GM23338 (cell line): Measurements from ENCODE around the gene STOM. TPM values are rescaled to one million over a fixed set of nuclear protein-coding genes. Genes with fewer than 3 reads are reported as not detected.

Experiments
- ATAC-seq: fragments of 200-7000 bp; cut with Tn5 transposase; 3 replicates; pipeline ENCODE4 v1.9.1; 2020
- DNase-seq: peaks from one replicate; pipeline ENCODE4 v3.0.0-alpha.2; 2015; ENCODE audit warnings: low spot score
- H2AFZ ChIP-seq: fragments of 200-600 bp; sonication (generic); 2 replicates; pipeline ENCODE4 v1.8.0; 2016; ENCODE audit warnings: antibody characterized with exemption, mild to moderate bottlenecking, moderate library complexity
- H3F3A ChIP-seq: fragments of 200-600 bp; sonication (generic); replicated peaks from 2 replicates; pipeline ENCODE4 v1.8.0; 2017; ENCODE audit warnings: antibody characterized with exemption, mixed run types, low read depth
- H3K27ac ChIP-seq: fragments of 200-600 bp; sonication (generic); 2 replicates; pipeline ENCODE4 v1.6.1; 2016; ENCODE audit warnings: low read depth
- H3K27me3 ChIP-seq: fragments of 200-600 bp; sonication (generic); 2 replicates; pipeline ENCODE4 v1.8.0; 2016; ENCODE audit warnings: mild to moderate bottlenecking, mixed run types, moderate library complexity; ENCODE audit not compliant: insufficient read depth
- H3K36me3 ChIP-seq: fragments of 200-600 bp; sonication (generic); 2 replicates; pipeline ENCODE4 v1.8.0; 2016; ENCODE audit warnings: mild to moderate bottlenecking; ENCODE audit not compliant: insufficient read depth
- H3K4me1 ChIP-seq: fragments of 200-600 bp; sonication (generic); 2 replicates; pipeline ENCODE4 v1.8.0; 2016; ENCODE audit warnings: mild to moderate bottlenecking, moderate library complexity; ENCODE audit not compliant: insufficient read depth
- H3K4me2 ChIP-seq: fragments of 200-600 bp; sonication (generic); 2 replicates; pipeline ENCODE4 v1.7.1; 2017; ENCODE audit warnings: mixed run types
- H3K4me3 ChIP-seq: fragments of 200-600 bp; sonication (generic); 2 replicates; pipeline ENCODE4 v1.6.1; 2016; ENCODE audit warnings: mixed run types
- H3K79me2 ChIP-seq: fragments of 200-600 bp; sonication (generic); replicated peaks from 2 replicates; pipeline ENCODE4 v1.8.0; 2017; ENCODE audit warnings: mild to moderate bottlenecking; ENCODE audit not compliant: insufficient read depth
- H3K9me2 ChIP-seq: fragments of 200-600 bp; sonication (generic); 2 replicates; pipeline ENCODE4 v1.8.0; 2017; ENCODE audit not compliant: insufficient read depth
- H4K20me1 ChIP-seq: fragments of 200-600 bp; sonication (generic); replicated peaks from 2 replicates; pipeline ENCODE4 v1.8.0; 2017; ENCODE audit warnings: mild to moderate bottlenecking; ENCODE audit not compliant: insufficient read depth
- H3K27ac Mint-ChIP-seq: 2 replicates; pipeline ENCODE4 v1.8.0; 2020; ENCODE audit warnings: inconsistent platforms, mild to moderate bottlenecking, moderate library complexity, mixed read lengths
- H3K27me3 Mint-ChIP-seq: 3 replicates; pipeline ENCODE4 v1.8.0; 2022; ENCODE audit warnings: low read depth, mild to moderate bottlenecking, moderate library complexity, mixed read lengths, inconsistent platforms; ENCODE audit not compliant: insufficient read depth, poor library complexity
- H3K36me3 Mint-ChIP-seq: 3 replicates; pipeline ENCODE4 v1.8.0; 2021; ENCODE audit warnings: low read depth, mild to moderate bottlenecking, inconsistent platforms, moderate library complexity, mixed read lengths
- H3K4me1 Mint-ChIP-seq: 3 replicates; pipeline ENCODE4 v1.8.0; 2020; ENCODE audit warnings: mild to moderate bottlenecking, inconsistent platforms, mixed read lengths
- H3K4me3 Mint-ChIP-seq: 3 replicates; pipeline ENCODE4 v1.8.0; 2021; ENCODE audit warnings: moderate library complexity, mild to moderate bottlenecking, inconsistent platforms, mixed read lengths
- H3K9me3 Mint-ChIP-seq: 3 replicates; pipeline ENCODE4 v1.8.0; 2020; ENCODE audit warnings: moderate library complexity, mild to moderate bottlenecking, inconsistent platforms, mixed read lengths
- CREB1 ChIP-seq: fragments of 250-450 bp; sonication (Bioruptor Pico); IDR thresholded peaks from 2 replicates; pipeline ENCODE4 v1.5.0; 2020; ENCODE audit warnings: low read depth, mild to moderate bottlenecking, moderate library complexity
- EZH2phosphoT487 ChIP-seq: fragments of 200-600 bp; sonication (generic); IDR thresholded peaks from one replicate; pipeline ENCODE4 v1.8.1; 2018; ENCODE audit warnings: antibody characterized with exemption; ENCODE audit not compliant: unreplicated experiment
- POLR2AphosphoS5 ChIP-seq: IDR thresholded peaks from 2 replicates; pipeline ENCODE4 v1.6.1; 2016; ENCODE audit warnings: antibody characterized with exemption, low read depth
- ZNF114 ChIP-seq: fragments of 250-450 bp; sonication (Bioruptor Pico); IDR thresholded peaks from 2 replicates; pipeline ENCODE4 v1.5.0; 2020; ENCODE audit warnings: mild to moderate bottlenecking, moderate library complexity
- ZNF331 ChIP-seq: fragments of 250-450 bp; sonication (Bioruptor Pico); IDR thresholded peaks from 2 replicates; pipeline ENCODE4 v1.5.0; 2020; ENCODE audit warnings: low read depth, mild to moderate bottlenecking, moderate library complexity
- polyA plus RNA-seq: library from polyadenylated mRNA; unstranded; fragments of >200 nt; fragmentation: Nextera tagmentation; extraction: Ambion mirVana; gene quantifications from 2 replicates; pipeline ENCODE4 v1.2.1, GENCODE V29; 2016
- total RNA-seq: library from RNA; depleted of rRNA; stranded (reverse); fragments of >200 nt; shearing (Covaris generic); gene quantifications from 2 replicates; pipeline ENCODE4 v1.2.3, GENCODE V29; 2014
- TF ChIP-seq, protein P1 (sequence below): fragments of 250-450 bp; sonication (Bioruptor Pico); IDR thresholded peaks from 2 replicates; pipeline ENCODE4 v1.5.0; 2020; ENCODE audit warnings: mild to moderate bottlenecking, moderate library complexity
- TF ChIP-seq, protein P2 (sequence below), 2 experiments: fragments of 200-600 bp in 1 of 2; sonication (generic) in 1 of 2; conservative IDR thresholded peaks; 2 replicates each; pipeline versions ENCODE4 v1.5.1 to v1.6.1; 2016 to 2017; ENCODE audit warnings: antibody characterized with exemption in 2 of 2, low read depth in 2 of 2, mild to moderate bottlenecking in 2 of 2, moderate library complexity in 1 of 2

The STOM gene
- total and polyA plus RNA-seq, 2 experiments from 2014 or later: 29.4 to 51.1 TPM

DNA sequence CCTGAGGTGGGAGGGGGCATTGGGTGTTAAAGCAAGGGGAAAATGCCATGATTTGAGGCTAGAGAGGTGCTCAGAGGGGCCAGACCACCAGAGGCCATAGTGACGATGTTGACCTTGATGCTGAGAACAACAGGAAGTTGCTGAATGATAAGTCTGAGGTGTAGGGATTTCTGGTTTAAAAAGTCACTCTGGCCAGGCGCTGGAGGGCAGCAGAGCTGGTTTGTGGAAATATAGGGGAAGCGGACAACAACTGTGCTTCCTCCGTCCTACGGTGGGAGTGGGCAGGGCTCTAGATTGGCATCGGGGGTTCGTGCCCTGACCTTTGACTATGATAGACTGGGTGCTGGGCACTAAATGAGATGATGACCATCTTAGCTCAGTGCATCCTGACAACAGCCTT lies 44.7 kb downstream of the STOM start (continued):
- TF ChIP-seq, protein P1, sequence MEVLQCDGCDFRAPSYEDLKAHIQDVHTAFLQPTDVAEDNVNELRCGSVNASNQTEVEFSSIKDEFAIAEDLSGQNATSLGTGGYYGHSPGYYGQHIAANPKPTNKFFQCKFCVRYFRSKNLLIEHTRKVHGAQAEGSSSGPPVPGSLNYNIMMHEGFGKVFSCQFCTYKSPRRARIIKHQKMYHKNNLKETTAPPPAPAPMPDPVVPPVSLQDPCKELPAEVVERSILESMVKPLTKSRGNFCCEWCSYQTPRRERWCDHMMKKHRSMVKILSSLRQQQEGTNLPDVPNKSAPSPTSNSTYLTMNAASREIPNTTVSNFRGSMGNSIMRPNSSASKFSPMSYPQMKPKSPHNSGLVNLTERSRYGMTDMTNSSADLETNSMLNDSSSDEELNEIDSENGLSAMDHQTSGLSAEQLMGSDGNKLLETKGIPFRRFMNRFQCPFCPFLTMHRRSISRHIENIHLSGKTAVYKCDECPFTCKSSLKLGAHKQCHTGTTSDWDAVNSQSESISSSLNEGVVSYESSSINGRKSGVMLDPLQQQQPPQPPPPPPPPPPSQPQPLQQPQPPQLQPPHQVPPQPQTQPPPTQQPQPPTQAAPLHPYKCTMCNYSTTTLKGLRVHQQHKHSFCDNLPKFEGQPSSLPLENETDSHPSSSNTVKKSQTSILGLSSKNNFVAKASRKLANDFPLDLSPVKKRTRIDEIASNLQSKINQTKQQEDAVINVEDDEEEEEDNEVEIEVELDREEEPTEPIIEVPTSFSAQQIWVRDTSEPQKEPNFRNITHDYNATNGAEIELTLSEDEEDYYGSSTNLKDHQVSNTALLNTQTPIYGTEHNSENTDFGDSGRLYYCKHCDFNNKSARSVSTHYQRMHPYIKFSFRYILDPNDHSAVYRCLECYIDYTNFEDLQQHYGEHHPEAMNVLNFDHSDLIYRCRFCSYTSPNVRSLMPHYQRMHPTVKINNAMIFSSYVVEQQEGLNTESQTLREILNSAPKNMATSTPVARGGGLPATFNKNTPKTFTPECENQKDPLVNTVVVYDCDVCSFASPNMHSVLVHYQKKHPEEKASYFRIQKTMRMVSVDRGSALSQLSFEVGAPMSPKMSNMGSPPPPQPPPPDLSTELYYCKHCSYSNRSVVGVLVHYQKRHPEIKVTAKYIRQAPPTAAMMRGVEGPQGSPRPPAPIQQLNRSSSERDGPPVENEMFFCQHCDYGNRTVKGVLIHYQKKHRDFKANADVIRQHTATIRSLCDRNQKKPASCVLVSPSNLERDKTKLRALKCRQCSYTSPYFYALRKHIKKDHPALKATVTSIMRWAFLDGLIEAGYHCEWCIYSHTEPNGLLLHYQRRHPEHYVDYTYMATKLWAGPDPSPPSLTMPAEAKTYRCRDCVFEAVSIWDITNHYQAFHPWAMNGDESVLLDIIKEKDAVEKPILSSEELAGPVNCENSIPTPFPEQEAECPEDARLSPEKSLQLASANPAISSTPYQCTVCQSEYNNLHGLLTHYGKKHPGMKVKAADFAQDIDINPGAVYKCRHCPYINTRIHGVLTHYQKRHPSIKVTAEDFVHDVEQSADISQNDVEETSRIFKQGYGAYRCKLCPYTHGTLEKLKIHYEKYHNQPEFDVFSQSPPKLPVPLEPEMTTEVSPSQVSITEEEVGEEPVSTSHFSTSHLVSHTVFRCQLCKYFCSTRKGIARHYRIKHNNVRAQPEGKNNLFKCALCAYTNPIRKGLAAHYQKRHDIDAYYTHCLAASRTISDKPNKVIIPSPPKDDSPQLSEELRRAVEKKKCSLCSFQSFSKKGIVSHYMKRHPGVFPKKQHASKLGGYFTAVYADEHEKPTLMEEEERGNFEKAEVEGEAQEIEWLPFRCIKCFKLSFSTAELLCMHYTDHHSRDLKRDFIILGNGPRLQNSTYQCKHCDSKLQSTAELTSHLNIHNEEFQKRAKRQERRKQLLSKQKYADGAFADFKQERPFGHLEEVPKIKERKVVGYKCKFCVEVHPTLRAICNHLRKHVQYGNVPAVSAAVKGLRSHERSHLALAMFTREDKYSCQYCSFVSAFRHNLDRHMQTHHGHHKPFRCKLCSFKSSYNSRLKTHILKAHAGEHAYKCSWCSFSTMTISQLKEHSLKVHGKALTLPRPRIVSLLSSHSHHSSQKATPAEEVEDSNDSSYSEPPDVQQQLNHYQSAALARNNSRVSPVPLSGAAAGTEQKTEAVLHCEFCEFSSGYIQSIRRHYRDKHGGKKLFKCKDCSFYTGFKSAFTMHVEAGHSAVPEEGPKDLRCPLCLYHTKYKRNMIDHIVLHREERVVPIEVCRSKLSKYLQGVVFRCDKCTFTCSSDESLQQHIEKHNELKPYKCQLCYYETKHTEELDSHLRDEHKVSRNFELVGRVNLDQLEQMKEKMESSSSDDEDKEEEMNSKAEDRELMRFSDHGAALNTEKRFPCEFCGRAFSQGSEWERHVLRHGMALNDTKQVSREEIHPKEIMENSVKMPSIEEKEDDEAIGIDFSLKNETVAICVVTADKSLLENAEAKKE (CRISPR knock-in tag): no peak
- TF ChIP-seq EZH2phosphoT487 (no peak), ZNF331 (CRISPR knock-in tag) (no peak), CREB1 (CRISPR knock-in tag) (no peak)

DNA sequence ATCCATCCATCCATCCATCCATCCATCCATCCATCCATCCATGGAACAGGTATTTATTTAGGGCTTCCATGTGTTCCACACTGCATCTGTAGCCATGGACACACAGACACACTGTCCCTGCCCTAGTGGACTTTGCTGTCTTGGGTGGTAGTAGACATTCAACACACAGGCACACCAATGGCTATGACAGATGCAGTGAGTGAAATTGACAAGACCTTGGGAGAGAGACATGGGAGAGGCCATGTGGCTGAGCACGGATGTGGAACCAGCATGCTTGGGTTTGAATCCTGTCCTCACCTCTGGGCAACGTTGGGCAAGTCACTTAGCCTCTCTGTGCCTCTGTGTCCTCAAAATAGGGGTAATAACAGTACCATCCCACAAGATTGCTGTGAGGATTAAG lies 45.3 kb downstream of the STOM start:
- H3K36me3 ChIP-seq: no peaks in the 10 kb centered on the region
- ATAC-seq (no peak), DNase-seq (no peak)
- no peak overlapping the region for H3K27ac ChIP-seq
- peaks cover 6% of the 10 kb centered on the region for H3K27me3 Mint-ChIP-seq
- H3K4me1 ChIP-seq: no peaks in the 10 kb centered on the region
- H3K27me3 ChIP-seq: no peaks in the 10 kb centered on the region
- H3K36me3 Mint-ChIP-seq: peaks cover 42% of the 10 kb centered on the region
- no peaks in the 10 kb centered on the region for H3K79me2 ChIP-seq
- H3F3A ChIP-seq: no peaks in the 10 kb centered on the region
- no peak overlapping the region for H3K4me3 Mint-ChIP-seq
- H3K4me2 ChIP-seq: no peak overlapping the region
- H2AFZ ChIP-seq: no peak overlapping the region
- H3K4me3 ChIP-seq: no peak overlapping the region
- no peaks in the 10 kb centered on the region for H4K20me1 ChIP-seq
- H3K4me1 Mint-ChIP-seq: no peaks in the 10 kb centered on the region
- H3K9me3 Mint-ChIP-seq: no peaks in the 10 kb centered on the region; the same call in 2 of the 3 replicates
- no peaks in the 10 kb centered on the region for H3K9me2 ChIP-seq
- H3K27ac Mint-ChIP-seq: no peak overlapping the region
- TF ChIP-seq POLR2AphosphoS5 (no peak), EZH2phosphoT487 (no peak), CREB1 (CRISPR knock-in tag) (no peak), ZNF331 (CRISPR knock-in tag) (no peak), ZNF114 (CRISPR knock-in tag) (no peak)
- TF ChIP-seq, protein P1 (CRISPR knock-in tag): no peak
- TF ChIP-seq, protein P2, sequence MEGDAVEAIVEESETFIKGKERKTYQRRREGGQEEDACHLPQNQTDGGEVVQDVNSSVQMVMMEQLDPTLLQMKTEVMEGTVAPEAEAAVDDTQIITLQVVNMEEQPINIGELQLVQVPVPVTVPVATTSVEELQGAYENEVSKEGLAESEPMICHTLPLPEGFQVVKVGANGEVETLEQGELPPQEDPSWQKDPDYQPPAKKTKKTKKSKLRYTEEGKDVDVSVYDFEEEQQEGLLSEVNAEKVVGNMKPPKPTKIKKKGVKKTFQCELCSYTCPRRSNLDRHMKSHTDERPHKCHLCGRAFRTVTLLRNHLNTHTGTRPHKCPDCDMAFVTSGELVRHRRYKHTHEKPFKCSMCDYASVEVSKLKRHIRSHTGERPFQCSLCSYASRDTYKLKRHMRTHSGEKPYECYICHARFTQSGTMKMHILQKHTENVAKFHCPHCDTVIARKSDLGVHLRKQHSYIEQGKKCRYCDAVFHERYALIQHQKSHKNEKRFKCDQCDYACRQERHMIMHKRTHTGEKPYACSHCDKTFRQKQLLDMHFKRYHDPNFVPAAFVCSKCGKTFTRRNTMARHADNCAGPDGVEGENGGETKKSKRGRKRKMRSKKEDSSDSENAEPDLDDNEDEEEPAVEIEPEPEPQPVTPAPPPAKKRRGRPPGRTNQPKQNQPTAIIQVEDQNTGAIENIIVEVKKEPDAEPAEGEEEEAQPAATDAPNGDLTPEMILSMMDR (conservative IDR thresholded peaks at IDR 0.05; ENCODE audit: low read depth in 2 of 2): no peak
